Activated naive CD8-positive, alpha-beta T cell treated with anti-CD3 and anti-CD28 coated beads, Interleukin-2, amount 50 U/mL, for 24 hours (primary cell): ENCODE results near the gene ESD.
A peak's percentile ranks its signal among the peaks of the same experiment; 100 is the strongest.

Experiments
- ATAC-seq: fragments of 150-1000 bp; cut with Tn5 transposase; one replicate; pipeline ENCODE4 v1.10.0; 2021
- DNase-seq: peaks from one replicate; pipeline ENCODE4 v3.0.0; 2021
- H3K27ac Mint-ChIP-seq: one replicate; pipeline ENCODE4 v1.8.0; 2021; ENCODE audit warnings: mild to moderate bottlenecking, mixed read lengths
- H3K27me3 Mint-ChIP-seq: one replicate; pipeline ENCODE4 v1.8.0; 2021; ENCODE audit warnings: mixed read lengths
- H3K36me3 Mint-ChIP-seq: one replicate; pipeline ENCODE4 v1.8.0; 2021; ENCODE audit warnings: low read depth, mixed read lengths
- H3K4me1 Mint-ChIP-seq: one replicate; pipeline ENCODE4 v1.8.0; 2021; ENCODE audit warnings: mixed read lengths
- H3K4me3 Mint-ChIP-seq: one replicate; pipeline ENCODE4 v1.8.0; 2021; ENCODE audit warnings: mild to moderate bottlenecking, moderate library complexity, mixed read lengths
- H3K9me3 Mint-ChIP-seq: one replicate; pipeline ENCODE4 v1.8.0; 2021; ENCODE audit warnings: mixed read lengths

ESD gene

GRCh38 chr13:46796515-46797474, at the start of gene ESD:
Gene ESD, minus strand, starts transcription at chr13:46797161. Its CDS starts 5,748 bp downstream, at chr13:46791413.
- H3K27ac Mint-ChIP-seq: peak within 1 kb of the TSS; percentile 98
- H3K4me3 Mint-ChIP-seq: peak within 1 kb of the TSS; percentile 97
- DNase-seq: peak; percentile 96
- ATAC-seq: peak; percentile 88
- H3K4me1 Mint-ChIP-seq: peaks cover 41% of the 10 kb centered on the region
- no peaks in the 10 kb centered on the region for H3K27me3 Mint-ChIP-seq
- H3K36me3 Mint-ChIP-seq: peaks cover 23% of the 10 kb centered on the region
- no peaks in the 10 kb centered on the region for H3K9me3 Mint-ChIP-seq

DNA sequence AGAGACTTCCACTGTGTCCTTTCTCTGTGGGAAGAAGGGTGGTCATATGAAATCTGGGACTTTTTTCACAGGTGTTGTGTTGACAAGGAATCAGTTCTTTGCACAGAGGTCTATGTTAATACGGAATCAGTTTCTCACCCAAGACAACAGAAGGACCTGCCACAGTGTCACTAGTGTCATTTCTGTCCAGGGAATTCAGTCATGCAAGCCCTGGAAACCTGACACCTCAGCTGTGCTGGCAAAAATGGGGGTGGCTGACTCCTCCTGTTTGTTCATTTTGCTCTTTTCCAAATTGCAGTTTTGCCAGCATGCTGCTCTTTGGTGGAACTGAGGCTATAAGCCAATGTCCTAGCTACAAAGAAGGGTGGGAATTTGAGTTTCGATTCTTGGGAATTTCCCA, 49.8 kb upstream of the ESD start:
- peaks cover 4% of the 10 kb centered on the region for H3K27me3 Mint-ChIP-seq
- no peaks in the 10 kb centered on the region for H3K4me1 Mint-ChIP-seq
- no peaks in the 10 kb centered on the region for H3K36me3 Mint-ChIP-seq
- no peak overlapping the region for H3K27ac Mint-ChIP-seq
- H3K9me3 Mint-ChIP-seq: no peaks in the 10 kb centered on the region
- no peak overlapping the region for H3K4me3 Mint-ChIP-seq
- DNase-seq: no peak
- no peak for ATAC-seq

DNA sequence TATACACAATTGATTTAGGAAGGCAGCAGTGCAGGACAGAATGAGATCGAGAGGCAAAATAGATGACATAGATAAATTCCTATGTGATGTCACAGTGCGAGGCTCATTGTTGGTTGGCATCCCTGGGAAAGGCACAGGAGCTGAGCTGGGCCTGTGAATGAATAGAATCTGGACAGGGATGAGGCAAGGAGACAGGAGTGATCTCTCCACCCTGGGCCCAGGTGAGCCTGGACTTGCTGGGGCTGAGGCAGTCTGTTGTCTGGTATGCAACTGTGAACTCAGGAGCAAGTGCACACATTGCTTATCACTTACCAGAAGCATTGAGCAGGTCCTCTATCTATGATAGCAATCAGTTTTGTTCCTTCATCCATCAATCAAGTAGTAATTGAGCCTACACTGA, 48.2 kb upstream of the ESD start:
- Mint-ChIP-seq H3K27me3 (peaks cover 4% of the 10 kb centered on the region), H3K4me3 (no peak overlapping the region), H3K36me3 (no peaks in the 10 kb centered on the region), H3K4me1 (no peaks in the 10 kb centered on the region), H3K27ac (no peak overlapping the region), H3K9me3 (no peaks in the 10 kb centered on the region)
- DNase-seq (no peak), ATAC-seq (no peak)

- ATAC-seq: no peak
- H3K4me1 Mint-ChIP-seq: no peaks in the 10 kb centered on the region
- H3K4me3 Mint-ChIP-seq: no peak overlapping the region
- H3K36me3 Mint-ChIP-seq: no peaks in the 10 kb centered on the region
- H3K27ac Mint-ChIP-seq: no peak overlapping the region
- H3K27me3 Mint-ChIP-seq: peaks cover 4% of the 10 kb centered on the region
- H3K9me3 Mint-ChIP-seq: no peaks in the 10 kb centered on the region
- DNase-seq: no peak
These were observed 47.5 kb upstream of the ESD start for GRCh38 chr13:46844431-46844830.

DNA sequence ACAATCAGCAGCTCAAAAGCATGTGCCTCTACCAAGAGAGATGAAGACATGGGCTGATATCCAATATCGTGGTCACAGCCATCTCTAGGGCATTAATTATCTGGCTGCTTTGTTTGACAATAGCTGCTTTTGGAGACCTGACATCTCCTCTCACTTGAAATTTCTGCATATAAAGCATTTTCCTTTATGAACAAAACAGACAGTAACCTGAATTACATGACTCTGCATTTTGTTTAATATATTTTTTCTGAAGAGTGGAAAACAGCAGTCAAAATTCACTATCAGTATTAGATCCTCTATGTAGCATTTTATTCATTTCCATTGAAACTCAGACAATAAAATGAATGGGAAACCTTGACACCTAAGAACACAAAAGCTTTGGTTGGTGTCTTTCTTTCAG, 42.4 kb upstream of the ESD start:
- Mint-ChIP-seq H3K36me3 (no peaks in the 10 kb centered on the region), H3K4me1 (no peaks in the 10 kb centered on the region), H3K4me3 (no peak overlapping the region), H3K9me3 (no peaks in the 10 kb centered on the region), H3K27me3 (no peaks in the 10 kb centered on the region), H3K27ac (no peak overlapping the region)
- DNase-seq (no peak), ATAC-seq (no peak)

GRCh38 chr13:46834657-46835056, 37.7 kb upstream of the ESD start:
- Mint-ChIP-seq H3K4me1 (no peaks in the 10 kb centered on the region), H3K4me3 (no peak overlapping the region), H3K27me3 (no peaks in the 10 kb centered on the region), H3K27ac (no peak overlapping the region), H3K9me3 (no peaks in the 10 kb centered on the region), H3K36me3 (no peaks in the 10 kb centered on the region)
- DNase-seq (no peak), ATAC-seq (no peak)

- H3K36me3 Mint-ChIP-seq: no peaks in the 10 kb centered on the region
These were observed 34.7 kb upstream of the ESD start for GRCh38 chr13:46831588-46832194.

GRCh38 chr13:46830405-46831005, 33.5 kb upstream of the ESD start:
- Mint-ChIP-seq H3K27me3 (no peaks in the 10 kb centered on the region), H3K9me3 (no peaks in the 10 kb centered on the region), H3K36me3 (no peaks in the 10 kb centered on the region), H3K27ac (no peak overlapping the region), H3K4me3 (no peak overlapping the region), H3K4me1 (no peaks in the 10 kb centered on the region)
- DNase-seq: no peak
- no peak for ATAC-seq

More at GRCh38 chr13:46831588-46832194, 34.7 kb upstream of the ESD start:
- ATAC-seq: no peak
- no peak overlapping the region for H3K27ac Mint-ChIP-seq
- no peaks in the 10 kb centered on the region for H3K9me3 Mint-ChIP-seq
- peak; percentile 38 for DNase-seq
- no peaks in the 10 kb centered on the region for H3K27me3 Mint-ChIP-seq
- H3K4me3 Mint-ChIP-seq: no peak overlapping the region
- H3K4me1 Mint-ChIP-seq: no peaks in the 10 kb centered on the region

DNA sequence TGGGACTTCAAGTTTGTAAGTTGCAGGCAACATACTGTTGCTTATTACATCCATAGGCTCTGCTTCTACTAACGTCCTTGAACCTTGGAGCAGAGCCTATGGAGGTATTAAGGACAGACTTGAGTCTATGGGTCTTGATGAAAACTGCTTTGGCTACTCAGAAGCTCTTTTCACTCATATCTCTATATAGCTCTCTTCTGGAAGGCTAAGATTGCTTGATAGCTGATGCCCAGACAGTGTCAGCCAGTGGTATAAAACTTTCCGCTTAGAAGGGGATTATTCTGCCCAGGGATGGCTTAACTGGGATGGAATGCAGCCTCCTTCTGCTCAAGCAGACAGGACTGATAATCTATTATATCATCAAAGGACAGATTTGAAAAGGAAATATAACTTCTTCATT, 25.6 kb upstream of the ESD start:
- Mint-ChIP-seq H3K9me3 (no peaks in the 10 kb centered on the region), H3K4me1 (no peaks in the 10 kb centered on the region), H3K27me3 (peaks cover 5% of the 10 kb centered on the region), H3K27ac (no peak overlapping the region), H3K36me3 (no peaks in the 10 kb centered on the region), H3K4me3 (no peak overlapping the region)
- DNase-seq (no peak), ATAC-seq (no peak)

- DNase-seq: no peak
- Mint-ChIP-seq H3K27ac (no peak overlapping the region), H3K4me1 (no peaks in the 10 kb centered on the region), H3K9me3 (peaks cover 6% of the 10 kb centered on the region), H3K27me3 (peaks cover 6% of the 10 kb centered on the region), H3K36me3 (peaks cover 4% of the 10 kb centered on the region), H3K4me3 (no peak overlapping the region)
- no peak for ATAC-seq
These were observed 21.0 kb upstream of the ESD start for GRCh38 chr13:46817838-46818476.

GRCh38 chr13:46817095-46817494, 20.1 kb upstream of the ESD start:
- Mint-ChIP-seq H3K27me3 (peaks cover 6% of the 10 kb centered on the region), H3K4me3 (no peak overlapping the region), H3K4me1 (peaks cover 4% of the 10 kb centered on the region), H3K27ac (no peak overlapping the region), H3K36me3 (peaks cover 10% of the 10 kb centered on the region), H3K9me3 (peaks cover 15% of the 10 kb centered on the region)
- no peak for DNase-seq
- ATAC-seq: no peak

GRCh38 chr13:46816371-46816770, 19.4 kb upstream of the ESD start:
- DNase-seq (no peak), ATAC-seq (no peak)
- H3K27ac Mint-ChIP-seq: no peak overlapping the region
- peaks cover 5% of the 10 kb centered on the region for H3K4me1 Mint-ChIP-seq
- peaks cover 18% of the 10 kb centered on the region for H3K9me3 Mint-ChIP-seq
- no peak overlapping the region for H3K4me3 Mint-ChIP-seq
- peaks cover 6% of the 10 kb centered on the region for H3K27me3 Mint-ChIP-seq
- H3K36me3 Mint-ChIP-seq: peaks cover 12% of the 10 kb centered on the region

DNA sequence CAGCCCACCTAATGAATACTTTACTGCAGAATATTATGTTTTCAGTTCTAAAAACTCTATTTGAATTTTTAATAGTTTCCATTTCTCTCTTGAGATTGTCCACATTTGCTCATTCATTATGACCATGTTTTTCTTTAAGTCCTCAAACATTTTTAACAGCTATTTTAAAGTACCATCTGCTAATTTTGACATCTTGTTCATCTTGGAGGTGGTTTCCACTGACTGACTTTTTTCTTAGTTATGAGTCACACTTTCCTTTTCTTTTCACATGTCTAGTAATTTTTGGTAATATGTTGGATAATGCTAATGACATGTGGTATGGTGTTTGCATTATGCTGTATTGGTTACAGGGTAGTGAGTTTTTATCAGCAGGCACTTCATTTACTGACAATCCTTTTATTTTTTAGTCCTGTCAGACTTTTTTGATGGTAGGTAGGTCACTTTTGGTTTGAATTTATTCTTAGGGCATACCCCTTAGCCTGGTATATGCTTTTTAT, 15.4 kb upstream of the ESD start:
- no peak overlapping the region for H3K27ac Mint-ChIP-seq
- H3K36me3 Mint-ChIP-seq: peaks cover 12% of the 10 kb centered on the region
- DNase-seq: no peak
- H3K27me3 Mint-ChIP-seq: peaks cover 12% of the 10 kb centered on the region
- no peak overlapping the region for H3K4me3 Mint-ChIP-seq
- no peak for ATAC-seq
- H3K9me3 Mint-ChIP-seq: peaks cover 18% of the 10 kb centered on the region
- peaks cover 5% of the 10 kb centered on the region for H3K4me1 Mint-ChIP-seq

GRCh38 chr13:46810440-46810839, 13.5 kb upstream of the ESD start:
- H3K27me3 Mint-ChIP-seq: peaks cover 12% of the 10 kb centered on the region
- H3K4me1 Mint-ChIP-seq: peaks cover 5% of the 10 kb centered on the region
- no peak overlapping the region for H3K27ac Mint-ChIP-seq
- no peak for DNase-seq
- H3K9me3 Mint-ChIP-seq: peaks cover 18% of the 10 kb centered on the region
- no peak overlapping the region for H3K4me3 Mint-ChIP-seq
- H3K36me3 Mint-ChIP-seq: peaks cover 12% of the 10 kb centered on the region
- ATAC-seq: no peak
